Pancreas (tissue), 10 donors: ENCODE data around the gene AKAP13. TPM values are rescaled to one million over a fixed set of nuclear protein-coding genes. Genes with fewer than 3 reads are reported as not detected.
A peak's percentile ranks its signal among the peaks of the same experiment; 100 is the strongest.

Source experiments
- ATAC-seq, 4 donors: fragments of 200-7000 bp; cut with Tn5 transposase; one replicate each; pipeline versions ENCODE4 v1.8.0 to v1.9.1; 2020; ENCODE audit warnings: mild to moderate bottlenecking in 4 of 4, moderate library complexity in 4 of 4
- DNase-seq, 6 donors: peaks; one replicate each; pipeline ENCODE4 v3.0.0-alpha.2; 2020
- FAIRE-seq: peaks from 2 replicates; lab custom pipeline; 2012; peaks lifted over from hg19 to GRCh38; lab: Jason Lieb, UNC
- H3K27ac ChIP-seq, 4 donors: fragments of 200-600 bp; sonication (generic); 1 replicate in 3 of 4; 2 replicates in 1 of 4; pipeline versions ENCODE4 v1.5.0 to v1.8.0; 2020
- H3K27me3 ChIP-seq, 4 donors: fragments of 200-600 bp; one replicate each; pipeline ENCODE4 v1.8.0; 2021
- H3K36me3 ChIP-seq, 3 donors: fragments of 200-600 bp; sonication (generic) in 1 of 3; one replicate each; pipeline versions ENCODE4 v1.5.0 to v1.8.0; 2020 to 2021
- H3K4me1 ChIP-seq, 3 donors: fragments of 200-600 bp; one replicate each; pipeline ENCODE4 v1.8.0; 2021
- H3K4me3 ChIP-seq, 4 donors: fragments of 200-600 bp; sonication (generic) in 2 of 4; one replicate each; pipeline versions ENCODE4 v1.5.0 to v1.8.0; 2020 to 2021
- H3K9me3 ChIP-seq, 4 donors: fragments of 200-600 bp; one replicate each; pipeline ENCODE4 v1.8.0; 2021
- CTCF ChIP-seq, 4 donors: fragments of 200-600 bp; sonication (generic) in 3 of 4; IDR thresholded peaks; one replicate each; pipeline versions ENCODE4 v1.5.0 to v1.8.0; 2021; ENCODE audit warnings: antibody characterized with exemption in 4 of 4
- WGBS, 2 donors: extraction: QIAGEN DNeasy Blood & Tissue Kit; methylation state at CpG; one replicate each; pipeline ENCODE4 v1.1.7; 2013; 5-methylcytosine and 5-hydroxymethylcytosine counted together
- intact Hi-C, 3 donors: fragments of 100-400 bp; cut with DNase I; formaldehyde crosslinking; loops; one replicate each; pipeline versions ENCODE4 v1.11.1 to v1.14.2; 2022
- polyA plus RNA-seq, 2 donors: library from polyadenylated mRNA; stranded (reverse); fragments of 200-250 nt; gene quantifications; one replicate each; pipeline ENCODE4 v1.2.3, GENCODE V29; 2013
- total RNA-seq, 6 donors: library from RNA; stranded (reverse); fragmentation: NEBNext Ultra II Directional in 4 of 6; extraction: Animal tissue kit (Norgen Biotek cat#: 25700) in 4 of 6; gene quantifications; one replicate each; pipeline versions ENCODE4 v1.2.1 to v1.2.4, GENCODE V29; 2021 to 2023
- donor health status: healthy with polysubstance abuse.
- donor health status: DM: no; HTN: no; CAD: no; lungs with moderate emphysema.
- donor health status: DM: no; HTN: no; CAD: no.
- donor health status: control.
- donor health status: control.
- donor health status: Bipolar disorder and iron deficiency.
- donor health status: DM: yes; HTN: yes; CAD: no.
- donor health status: DM: no; HTN: no; CAD: no.
- donor health status: DM: no; HTN: no; CAD: no.
- donor health status: DM: yes; HTN: yes; CAD: no.

Gene AKAP13
- total and polyA plus RNA-seq, 8 donors = 64.9 to 139 (median 89.9) TPM

GRCh38 chr15:85576392-85576791 is 196.0 kb downstream of the AKAP13 start:
- no peak for TF ChIP-seq CTCF (IDR thresholded peaks at IDR 0.05)

GRCh38 chr15:85578941-85579701 is 198.7 kb downstream of the AKAP13 start:
- no peaks in the 10 kb centered on the region for H3K9me3 ChIP-seq
- DNase-seq = peak in 4 of 6 donors; percentile 66 to 73 (median 72)
- no peaks in the 10 kb centered on the region for H3K36me3 ChIP-seq
- FAIRE-seq = peak; percentile 9
- intact Hi-C loops = no loop called here
- WGBS, 2 donors = 33 to 37% methylated on average over 9 of the region's 9 CpGs
- no peaks in the 10 kb centered on the region for H3K27me3 ChIP-seq
- H3K27ac ChIP-seq = peak overlapping the region; percentile 85 to 91 (median 90)
- peak overlapping the region in 3 of 4 donors; percentile 4 to 57 (median 47) for H3K4me3 ChIP-seq
- H3K4me1 ChIP-seq = peaks cover 6 to 46% (median 29%) of the 10 kb centered on the region in 3 donors
- TF ChIP-seq CTCF (IDR thresholded peaks at IDR 0.05) = no peak
- ATAC-seq = peak; percentile 53 to 64 (median 57)

More at GRCh38 chr15:85576392-85576791, 196.0 kb downstream of the AKAP13 start:
- Histone ChIP-seq H3K9me3 (no peaks in the 10 kb centered on the region), H3K4me1 (peaks cover 11 to 37% (median 29%) of the 10 kb centered on the region in 3 donors), H3K36me3 (no peaks in the 10 kb centered on the region), H3K4me3 (no peak overlapping the region), H3K27ac (peak overlapping the region in 1 of 4 donors; percentile 8), H3K27me3 (no peaks in the 10 kb centered on the region)
- no peak for DNase-seq
- ATAC-seq = no peak
- FAIRE-seq = no peak
- intact Hi-C loops = no loop called here
- 41 to 47% methylated on average over 3 of the region's 3 CpGs for WGBS, 2 donors

GRCh38 chr15:85579957-85580694 is 199.7 kb downstream of the AKAP13 start:
- H3K4me1 ChIP-seq = peaks cover 6 to 54% (median 29%) of the 10 kb centered on the region in 3 donors
- H3K9me3 ChIP-seq = no peaks in the 10 kb centered on the region
- ATAC-seq (peak; percentile 66 to 77 (median 75)), DNase-seq (peak in 4 of 6 donors; percentile 63 to 76 (median 74)), FAIRE-seq (no peak)
- no peaks in the 10 kb centered on the region for H3K27me3 ChIP-seq
- H3K36me3 ChIP-seq = no peaks in the 10 kb centered on the region
- no peak for TF ChIP-seq CTCF (IDR thresholded peaks at IDR 0.05)
- peak overlapping the region; percentile 85 to 91 (median 90) for H3K27ac ChIP-seq
- intact Hi-C loops = no loop called here
- WGBS, 2 donors = 11 to 18% methylated on average over 14 of the region's 14 CpGs
- H3K4me3 ChIP-seq = peak overlapping the region; percentile 26 to 57 (median 45)

GRCh38 chr15:85580879-85581278 is 200.5 kb downstream of the AKAP13 start:
- intact Hi-C loops = no loop called here
- WGBS, 2 donors = 20 to 25% methylated on average over 3 of the region's 3 CpGs
- peak overlapping the region; percentile 85 to 91 (median 90) for H3K27ac ChIP-seq
- H3K4me1 ChIP-seq = peaks cover 6 to 62% (median 33%) of the 10 kb centered on the region in 3 donors
- ATAC-seq (peak; percentile 14 to 42 (median 26)), DNase-seq (peak in 5 of 6 donors; percentile 43 to 68 (median 56)), FAIRE-seq (no peak)
- TF ChIP-seq CTCF (IDR thresholded peaks at IDR 0.05) = no peak
- peak overlapping the region; percentile 26 to 57 (median 45) for H3K4me3 ChIP-seq
- no peaks in the 10 kb centered on the region for H3K27me3 ChIP-seq
- H3K9me3 ChIP-seq = no peaks in the 10 kb centered on the region
- H3K36me3 ChIP-seq = no peaks in the 10 kb centered on the region
